ENCODE results near the gene LRRC43.
A peak's percentile ranks its signal among the peaks of the same experiment; 100 is the strongest.
"Not testable (repeated sequence)": the region's sequence is repeated elsewhere in the genome, so short reads cannot be mapped to it uniquely, and the experiment has no call there.

LRRC43 gene

DNA sequence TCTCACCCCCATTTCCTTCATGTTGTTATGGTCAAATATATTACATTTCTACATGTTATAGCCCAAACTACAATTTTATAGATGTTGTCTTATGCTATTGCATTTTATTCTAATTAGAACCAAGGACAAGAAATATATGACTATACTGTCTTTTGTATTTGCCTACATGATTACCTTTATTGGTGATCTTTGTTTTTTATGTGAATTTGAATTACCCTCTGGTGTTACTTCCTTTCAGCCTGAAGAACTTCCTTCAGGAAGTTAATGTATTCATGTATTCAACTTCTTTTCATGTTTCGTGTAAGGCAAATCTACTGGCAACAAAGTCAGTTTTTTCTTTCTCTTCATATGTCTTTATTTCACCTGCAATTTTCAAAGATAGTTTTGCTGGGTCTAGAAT is 11.9 kb downstream of the LRRC43 start:
- no peak for DNase-seq (ENCODE audit: low spot score)

GRCh38 chr12:122195405-122195804 is 12.5 kb downstream of the LRRC43 start:
- DNase-seq (ENCODE audit: low spot score), result no peak

GRCh38 chr12:122197612-122197966 is 14.7 kb downstream of the LRRC43 start:
- no peak for DNase-seq (ENCODE audit: low spot score)

- DNase-seq (ENCODE audit: low spot score), result no peak
Observed at GRCh38 chr12:122199484-122200355, 16.8 kb downstream of the LRRC43 start.

- DNase-seq (ENCODE audit: low spot score), result no peak
Observed at GRCh38 chr12:122200541-122201175, 17.7 kb downstream of the LRRC43 start.

GRCh38 chr12:122201381-122201780 is 18.5 kb downstream of the LRRC43 start:
- no peak for DNase-seq (ENCODE audit: low spot score)

GRCh38 chr12:122202017-122202416 is 19.1 kb downstream of the LRRC43 start:
- no peak for DNase-seq (ENCODE audit: low spot score)

- not testable (repeated sequence) for DNase-seq (ENCODE audit: low spot score)
Observed at GRCh38 chr12:122202811-122203210, 19.9 kb downstream of the LRRC43 start.

DNA sequence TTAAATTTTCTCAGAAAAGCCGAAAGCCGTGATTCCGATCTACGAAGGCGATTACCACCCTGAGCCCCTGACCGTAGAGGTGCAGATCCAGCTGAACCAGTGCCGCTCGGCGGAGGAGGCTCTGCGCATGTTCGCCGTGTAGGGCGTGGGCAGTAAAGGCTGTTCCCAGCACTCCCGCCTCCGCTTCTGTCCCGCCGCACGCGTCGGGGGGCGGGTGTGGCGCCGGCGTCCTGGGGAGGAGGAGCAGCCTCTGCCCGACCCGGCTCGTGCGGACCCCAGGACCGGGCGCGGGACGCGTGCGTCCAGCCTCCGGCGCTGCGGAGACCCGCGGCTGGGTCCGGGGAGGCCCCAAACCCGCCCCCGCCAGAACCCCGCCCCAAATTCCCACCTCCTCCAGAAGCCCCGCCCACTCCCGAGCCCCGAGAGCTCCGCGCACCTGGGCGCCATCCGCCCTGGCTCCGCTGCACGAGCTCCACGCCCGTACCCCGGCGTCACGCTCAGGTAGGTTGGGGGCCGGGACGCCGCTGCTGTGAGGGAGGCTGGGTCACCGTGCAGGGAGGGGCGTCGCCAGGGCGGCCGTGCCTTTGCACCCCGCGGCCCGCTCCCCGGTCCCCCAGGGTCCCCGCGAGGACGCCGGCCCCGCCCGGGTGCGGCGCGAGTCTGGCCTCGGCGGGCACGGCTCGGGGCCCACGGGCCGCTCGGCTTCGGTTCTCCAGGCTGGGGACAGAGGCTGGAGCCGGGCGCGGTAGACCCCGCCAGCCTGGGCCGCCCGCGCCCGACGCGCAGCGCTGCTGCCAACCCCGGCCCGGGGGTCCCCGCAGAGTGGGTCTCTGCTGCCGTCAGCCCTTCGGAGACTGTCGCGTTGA is 20.6 kb downstream of the LRRC43 start, which contains the start of gene B3GNT4:
TSS of gene B3GNT4 (plus strand) at position 409 of the 866 bp plus-strand sequence. CDS start 910 bp downstream, outside the sequence.
- peak; percentile 68 for DNase-seq (ENCODE audit: low spot score)

DNA sequence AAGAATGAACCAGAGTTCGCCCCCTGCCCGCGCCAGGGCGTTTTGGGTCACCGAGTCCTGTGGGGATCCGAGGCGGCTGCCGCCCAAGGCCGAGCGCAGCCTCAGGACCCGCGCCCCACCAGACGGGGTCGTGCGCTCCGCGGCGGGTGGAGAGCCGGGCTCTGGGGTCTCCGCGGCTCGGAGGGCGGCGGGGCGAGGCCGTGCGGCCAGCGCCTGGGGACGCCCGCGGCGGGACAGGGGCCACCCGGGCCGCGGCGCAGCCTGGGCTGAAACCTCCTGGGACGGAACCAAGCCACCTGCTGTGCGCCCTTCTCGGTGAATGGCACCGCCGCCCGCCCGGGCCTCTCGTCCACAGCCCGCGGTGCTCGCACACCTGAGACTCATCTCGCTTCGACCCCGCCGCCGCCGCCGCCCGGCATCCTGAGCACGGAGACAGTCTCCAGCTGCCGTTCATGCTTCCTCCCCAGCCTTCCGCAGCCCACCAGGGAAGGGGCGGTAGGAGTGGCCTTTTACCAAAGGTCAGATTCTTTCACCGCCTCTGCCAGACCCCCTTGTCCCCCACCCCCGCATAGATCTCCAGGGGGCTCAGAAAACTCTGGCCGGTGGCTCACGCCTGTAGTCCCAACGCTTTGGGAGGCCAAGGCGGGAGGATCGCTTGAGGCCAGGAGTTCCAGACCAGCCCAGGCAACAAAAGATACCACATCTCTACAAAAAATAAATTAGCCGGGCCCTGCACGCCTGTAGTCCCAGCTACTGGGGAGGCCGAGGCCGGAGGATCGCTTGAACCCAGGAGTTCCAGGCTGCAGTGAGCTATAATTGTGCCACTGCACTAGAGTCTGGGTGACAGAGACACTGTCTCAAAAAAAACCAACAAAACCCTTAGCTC is 21.5 kb downstream of the LRRC43 start:
- no peak for DNase-seq (ENCODE audit: low spot score)

DNA sequence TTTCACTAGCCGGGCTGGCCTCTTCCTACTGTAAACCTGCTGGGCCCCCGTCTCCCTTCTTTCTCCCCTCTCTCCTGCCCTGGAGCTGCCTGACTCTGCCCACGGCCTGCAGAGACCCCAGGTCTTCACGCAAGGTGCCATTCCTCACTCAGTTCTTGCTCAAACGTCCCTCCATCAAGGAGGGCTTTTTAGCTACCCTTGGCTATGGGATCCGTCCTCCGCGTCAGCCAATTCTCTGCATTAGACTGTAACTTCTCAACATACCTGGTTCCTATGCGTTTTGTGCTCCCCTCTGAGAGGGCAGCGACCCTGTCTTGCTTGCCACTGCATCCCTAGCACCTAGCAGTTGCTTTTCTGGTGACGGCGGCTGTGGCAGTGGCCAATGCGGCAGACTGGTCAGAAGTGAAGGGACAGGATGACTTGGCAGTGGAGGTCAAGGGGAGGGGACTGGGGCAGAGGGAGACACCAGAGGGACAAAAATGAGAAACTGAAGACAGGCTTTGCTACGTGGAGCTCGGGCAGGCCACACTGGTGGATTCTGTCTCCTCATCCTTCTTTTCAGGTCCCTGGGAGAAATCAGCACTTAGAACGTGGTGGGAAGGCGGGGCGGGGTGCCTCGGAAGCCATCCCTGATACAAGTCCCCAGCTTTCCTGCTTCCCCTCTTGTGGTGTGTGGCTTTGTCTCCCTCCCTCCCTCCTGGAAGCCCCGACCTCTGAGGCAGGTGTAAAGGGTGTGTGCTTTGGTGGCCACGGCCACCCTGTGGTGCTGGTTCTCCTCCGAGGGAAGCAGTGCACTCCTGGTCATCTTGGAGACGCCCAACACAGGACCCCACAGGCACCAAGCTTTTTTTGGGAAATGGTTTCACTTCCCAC is 22.4 kb downstream of the LRRC43 start:
- no peak for DNase-seq (ENCODE audit: low spot score)

- no peak for DNase-seq (ENCODE audit: low spot score)
Observed at GRCh38 chr12:122206111-122206881, 23.4 kb downstream of the LRRC43 start.

DNA sequence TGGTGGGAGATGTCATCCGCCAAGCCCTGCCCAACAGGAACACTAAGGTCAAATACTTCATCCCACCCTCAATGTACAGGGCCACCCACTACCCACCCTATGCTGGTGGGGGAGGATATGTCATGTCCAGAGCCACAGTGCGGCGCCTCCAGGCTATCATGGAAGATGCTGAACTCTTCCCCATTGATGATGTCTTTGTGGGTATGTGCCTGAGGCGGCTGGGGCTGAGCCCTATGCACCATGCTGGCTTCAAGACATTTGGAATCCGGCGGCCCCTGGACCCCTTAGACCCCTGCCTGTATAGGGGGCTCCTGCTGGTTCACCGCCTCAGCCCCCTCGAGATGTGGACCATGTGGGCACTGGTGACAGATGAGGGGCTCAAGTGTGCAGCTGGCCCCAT is 24.1 kb downstream of the LRRC43 start:
- DNase-seq (ENCODE audit: low spot score), result no peak

DNA sequence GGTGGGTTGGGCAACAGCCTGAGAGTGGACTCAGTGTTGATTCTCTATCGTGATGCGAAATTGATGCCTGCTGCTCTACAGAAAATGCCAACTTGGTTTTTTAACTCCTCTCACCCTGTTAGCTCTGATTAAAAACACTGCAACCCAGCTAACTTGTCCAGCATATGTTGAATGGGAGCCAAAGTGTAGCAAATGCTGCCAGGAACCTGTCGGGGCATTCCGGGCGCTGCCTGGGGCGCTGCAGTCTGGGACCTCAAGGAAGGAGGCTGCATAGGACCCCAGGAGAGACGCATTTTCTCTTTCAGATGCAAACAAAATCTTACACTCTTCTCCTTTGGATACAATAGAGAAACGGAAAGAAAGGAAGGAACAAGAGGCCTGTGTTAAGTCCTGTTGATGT is 24.5 kb downstream of the LRRC43 start:
- no peak for DNase-seq (ENCODE audit: low spot score)

- no peak for DNase-seq (ENCODE audit: low spot score)
Observed at GRCh38 chr12:122208073-122208820, 25.3 kb downstream of the LRRC43 start.

- no peak for DNase-seq (ENCODE audit: low spot score)
Observed at GRCh38 chr12:122215771-122216170, 32.8 kb downstream of the LRRC43 start.

- DNase-seq (ENCODE audit: low spot score), result no peak
Observed at GRCh38 chr12:122216445-122216844, 33.5 kb downstream of the LRRC43 start.

- DNase-seq (ENCODE audit: low spot score), result peak; percentile 100
Observed at GRCh38 chr12:122225683-122226365, 42.9 kb downstream of the LRRC43 start, which contains the start of gene DIABLO. TSS of gene DIABLO (minus strand) at chr12:122226052. CDS start at chr12:122226014, 38 bp downstream.
